HEK293 (cell line): ENCODE measurements around the gene SP4.

ENCODE experiments used
- CTCF ChIA-PET: fragments of 350-600 bp; formaldehyde crosslinking; extraction: SDS; loops from one replicate; lab custom pipeline; 2021; ENCODE audit warnings: antibody characterized with exemption; lab: Yijun Ruan, JAX
- POLR2A ChIA-PET: fragments of 300-600 bp; formaldehyde crosslinking; extraction: SDS; loops from one replicate; lab custom pipeline; 2020; ENCODE audit warnings: antibody characterized with exemption, inconsistent platforms; lab: Yijun Ruan, JAX
- H3K27ac ChIP-seq: fragments of 200-500 bp; sonication (Bioruptor generic); 2 replicates; pipeline ENCODE4 v1.5.1; 2014; ENCODE audit warnings: low read depth, low read length, control low read depth, inconsistent platforms; ENCODE audit errors: extremely low read depth
- H3K36me3 ChIP-seq, 2 experiments: fragments of 200-500 bp in 1 of 2; sonication (Bioruptor generic) in 1 of 2; 1 replicate in 1 of 2; 2 replicates in 1 of 2; pipeline ENCODE4 v1.5.1; 2014 to 2017; ENCODE audit warnings: inconsistent platforms in 2 of 2, low read length in 2 of 2; ENCODE audit not compliant: control insufficient read depth in 2 of 2, insufficient read depth in 1 of 2
- H3K4me1 ChIP-seq: fragments of 200-500 bp; sonication (Bioruptor generic); 2 replicates; pipeline ENCODE4 v1.5.1; 2014; ENCODE audit warnings: mild to moderate bottlenecking, low read length, inconsistent platforms; ENCODE audit not compliant: control insufficient read depth, insufficient read depth
- H3K4me3 ChIP-seq: 2 replicates; pipeline ENCODE4 v1.5.1; 2011; ENCODE audit warnings: low read depth, mild to moderate bottlenecking, control low read depth, low read length, moderate library complexity
- H3K9me3 ChIP-seq: fragments of 200-500 bp; sonication (Bioruptor generic); 2 replicates; pipeline ENCODE4 v1.5.1; 2014; ENCODE audit warnings: low read depth, low read length, inconsistent platforms; ENCODE audit not compliant: control insufficient read depth, insufficient read depth
- BCL11A ChIP-seq: fragments of 450-650 bp; formaldehyde crosslinking; IDR thresholded peaks from 2 replicates; pipeline ENCODE4 v1.5.1; 2016; ENCODE audit warnings: low read depth, missing biosample characterization, missing genetic modification characterization
- OVOL3 ChIP-seq: fragments of 450-650 bp; formaldehyde crosslinking; IDR thresholded peaks from 2 replicates; pipeline ENCODE4 v1.5.1; 2016; ENCODE audit warnings: missing biosample characterization, missing genetic modification characterization
- PRDM1 ChIP-seq: fragments of 450-650 bp; formaldehyde crosslinking; IDR thresholded peaks from 2 replicates; pipeline ENCODE4; 2016; ENCODE audit warnings: missing biosample characterization, missing genetic modification characterization
- TCF7L2 ChIP-seq: IDR thresholded peaks from 2 replicates; pipeline ENCODE4 v1.6.1; 2011; ENCODE audit warnings: low read depth, mild to moderate bottlenecking, inconsistent platforms, low read length, moderate library complexity, borderline replicate concordance
- TRIM28 ChIP-seq: IDR thresholded peaks from 2 replicates; pipeline ENCODE4 v1.6.1; 2011; ENCODE audit warnings: low read length, control low read depth, borderline replicate concordance
- YY2 ChIP-seq: fragments of 450-650 bp; formaldehyde crosslinking; IDR thresholded peaks from 2 replicates; pipeline ENCODE4 v1.5.1; 2016; ENCODE audit warnings: missing biosample characterization, missing genetic modification characterization
- ZFHX2 ChIP-seq: fragments of 450-650 bp; formaldehyde crosslinking; conservative IDR thresholded peaks from 2 replicates; pipeline ENCODE4 v1.5.1; 2016; ENCODE audit warnings: missing biosample characterization, missing genetic modification characterization
- ZNF132 ChIP-seq: fragments of 450-650 bp; formaldehyde crosslinking; IDR thresholded peaks from 2 replicates; pipeline ENCODE4 v1.5.1; 2017; ENCODE audit warnings: missing biosample characterization, missing genetic modification characterization, borderline replicate concordance
- ZNF19 ChIP-seq: fragments of 450-650 bp; formaldehyde crosslinking; IDR thresholded peaks from 2 replicates; pipeline ENCODE4; 2016; ENCODE audit warnings: missing biosample characterization, missing genetic modification characterization, low read depth
- ZNF341 ChIP-seq: fragments of 450-650 bp; formaldehyde crosslinking; IDR thresholded peaks from 2 replicates; pipeline ENCODE4; 2016; ENCODE audit warnings: low read depth, missing biosample characterization, missing genetic modification characterization
- ZNF391 ChIP-seq: fragments of 450-650 bp; formaldehyde crosslinking; IDR thresholded peaks from 2 replicates; pipeline ENCODE4 v1.5.1; 2016; ENCODE audit warnings: low read depth, missing biosample characterization, missing genetic modification characterization, borderline replicate concordance
- ZNF404 ChIP-seq: fragments of 450-650 bp; formaldehyde crosslinking; IDR thresholded peaks from 2 replicates; pipeline ENCODE4 v1.5.1; 2017; ENCODE audit warnings: missing biosample characterization, missing genetic modification characterization
- ZNF501 ChIP-seq: fragments of 450-650 bp; formaldehyde crosslinking; IDR thresholded peaks from 2 replicates; pipeline ENCODE4 v1.5.1; 2016; ENCODE audit warnings: missing biosample characterization, missing genetic modification characterization
- ZNF514 ChIP-seq: fragments of 450-650 bp; formaldehyde crosslinking; IDR thresholded peaks from 2 replicates; pipeline ENCODE4 v1.5.1; 2016; ENCODE audit warnings: missing biosample characterization, missing genetic modification characterization
- ZNF555 ChIP-seq: fragments of 450-650 bp; formaldehyde crosslinking; conservative IDR thresholded peaks from 2 replicates; pipeline ENCODE4 v1.5.1; 2017; ENCODE audit warnings: missing biosample characterization, mild to moderate bottlenecking, missing genetic modification characterization, inconsistent platforms
- ZNF558 ChIP-seq: fragments of 450-650 bp; formaldehyde crosslinking; IDR thresholded peaks from 2 replicates; pipeline ENCODE4 v1.5.1; 2016; ENCODE audit warnings: missing biosample characterization, missing genetic modification characterization
- ZNF561 ChIP-seq: fragments of 450-650 bp; IDR thresholded peaks from 2 replicates; pipeline ENCODE4 v1.5.1; 2018; ENCODE audit warnings: missing biosample characterization, missing genetic modification characterization, borderline replicate concordance
- ZNF610 ChIP-seq: fragments of 450-650 bp; formaldehyde crosslinking; IDR thresholded peaks from 2 replicates; pipeline ENCODE4 v1.5.1; 2016; ENCODE audit warnings: missing biosample characterization, missing genetic modification characterization, borderline replicate concordance
- ZNF621 ChIP-seq: fragments of 450-650 bp; formaldehyde crosslinking; IDR thresholded peaks from 2 replicates; pipeline ENCODE4 v1.5.1; 2017; ENCODE audit warnings: missing biosample characterization, missing genetic modification characterization
- ZNF623 ChIP-seq: fragments of 450-650 bp; formaldehyde crosslinking; IDR thresholded peaks from 2 replicates; pipeline ENCODE4 v1.5.1; 2016; ENCODE audit warnings: missing biosample characterization, missing genetic modification characterization
- ZNF629 ChIP-seq: fragments of 450-650 bp; formaldehyde crosslinking; IDR thresholded peaks from 2 replicates; pipeline ENCODE4 v1.5.1; 2017; ENCODE audit warnings: missing biosample characterization, missing genetic modification characterization
- ZNF707 ChIP-seq: fragments of 450-650 bp; formaldehyde crosslinking; IDR thresholded peaks from 2 replicates; pipeline ENCODE4 v1.5.1; 2016; ENCODE audit warnings: missing biosample characterization, missing genetic modification characterization
- TF ChIP-seq, protein P1 (sequence below): fragments of 450-650 bp; formaldehyde crosslinking; IDR thresholded peaks from 2 replicates; pipeline ENCODE4 v1.5.1; 2016; ENCODE audit warnings: missing biosample characterization, missing genetic modification characterization
- TF ChIP-seq, protein P2 (sequence below): fragments of 450-650 bp; formaldehyde crosslinking; IDR thresholded peaks from 2 replicates; pipeline ENCODE4 v1.5.1; 2017; ENCODE audit warnings: missing biosample characterization, missing genetic modification characterization
- TF ChIP-seq, protein P3 (sequence below): fragments of 450-650 bp; formaldehyde crosslinking; conservative IDR thresholded peaks from 2 replicates; pipeline ENCODE4 v1.5.1; 2016; ENCODE audit warnings: low read depth, missing biosample characterization, missing genetic modification characterization

SP4 gene

DNA sequence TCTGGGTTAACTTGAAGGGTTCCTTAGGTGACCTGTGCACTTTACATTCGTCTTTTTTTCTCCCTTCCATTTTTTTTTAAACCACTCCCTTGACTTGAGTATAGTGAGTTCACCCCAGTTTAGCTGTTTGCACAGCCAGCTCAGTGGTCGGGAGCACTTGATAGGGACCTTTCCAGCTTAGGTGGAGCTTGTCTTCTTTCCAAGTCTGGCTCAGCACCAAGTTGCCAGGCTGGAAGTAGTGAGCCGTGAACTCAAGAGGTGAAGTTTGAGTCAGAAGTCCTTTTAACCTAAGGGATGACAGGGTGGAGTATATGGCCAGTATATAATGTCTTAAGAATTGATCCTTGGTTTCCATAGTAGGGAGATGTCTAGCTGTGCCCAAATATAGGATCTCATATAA is 122.2 kb downstream of the SP4 start:
- TF ChIP-seq, protein P1, sequence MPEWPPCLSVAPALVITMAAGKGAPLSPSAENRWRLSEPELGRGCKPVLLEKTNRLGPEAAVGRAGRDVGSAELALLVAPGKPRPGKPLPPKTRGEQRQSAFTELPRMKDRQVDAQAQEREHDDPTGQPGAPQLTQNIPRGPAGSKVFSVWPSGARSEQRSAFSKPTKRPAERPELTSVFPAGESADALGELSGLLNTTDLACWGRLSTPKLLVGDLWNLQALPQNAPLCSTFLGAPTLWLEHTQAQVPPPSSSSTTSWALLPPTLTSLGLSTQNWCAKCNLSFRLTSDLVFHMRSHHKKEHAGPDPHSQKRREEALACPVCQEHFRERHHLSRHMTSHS (tag by site-specific recombination), result no peak
- TF ChIP-seq ZNF132 (tag by site-specific recombination) (no peak), ZNF501 (tag by site-specific recombination) (no peak), ZNF629 (tag by site-specific recombination) (no peak), OVOL3 (tag by site-specific recombination) (no peak)
- Histone ChIP-seq H3K4me1 (peaks cover 3% of the 10 kb centered on the region; the same call in 1 of the 2 replicates), H3K9me3 (no peaks in the 10 kb centered on the region), H3K27ac (no peak overlapping the region), H3K4me3 (no peak overlapping the region), H3K36me3 (no peaks in the 10 kb centered on the region; a peak in 1 of 3 replicates)
- ChIA-PET CTCF (interaction anchor here (1.9 kb wide), 1 partner anchor 20 kb away, joined by 5 read pairs; no protein-coding TSS in a partner anchor), POLR2A (no interaction called here)

DNA sequence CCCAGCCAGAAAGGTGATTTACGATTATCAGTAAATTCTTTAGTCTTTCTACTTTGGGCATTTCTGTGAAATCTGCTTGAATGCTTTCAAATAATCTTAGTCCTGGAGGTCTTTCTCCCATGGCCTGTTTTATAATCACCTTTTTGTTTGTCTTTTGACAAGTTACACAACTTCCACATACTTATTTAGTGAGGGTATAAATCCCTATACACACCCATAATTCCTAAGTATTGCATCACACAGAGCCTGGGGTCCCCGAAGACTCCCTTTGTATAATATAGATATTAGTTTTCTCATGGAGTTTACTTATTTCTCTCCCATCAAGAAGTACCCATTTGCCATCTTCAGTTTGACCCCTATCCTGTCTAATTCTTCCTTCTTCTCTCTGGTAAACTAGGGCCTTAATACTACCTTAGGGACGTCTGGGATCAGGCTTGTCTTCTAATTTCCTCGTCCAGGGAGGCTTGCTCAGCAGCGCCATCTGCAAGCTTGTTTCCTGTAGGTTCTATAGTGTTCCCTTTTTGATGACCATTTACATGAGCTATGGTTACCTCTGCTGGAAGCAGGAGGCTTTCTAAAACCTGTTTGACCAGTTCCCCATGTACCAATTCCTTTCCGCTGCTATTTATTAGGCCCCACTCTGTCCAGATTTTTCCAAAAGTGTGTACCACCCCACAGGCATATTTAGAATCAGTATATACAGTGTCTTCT is 123.1 kb downstream of the SP4 start:
- Histone ChIP-seq H3K27ac (no peak overlapping the region), H3K4me3 (no peak overlapping the region), H3K9me3 (no peaks in the 10 kb centered on the region), H3K36me3 (no peaks in the 10 kb centered on the region; a peak in 1 of 3 replicates), H3K4me1 (peaks cover 3% of the 10 kb centered on the region; the same call in 1 of the 2 replicates)
- ChIA-PET POLR2A (interaction anchor here (1.3 kb wide), 1 partner anchor 754 kb away, joined by 3 read pairs; no protein-coding TSS in a partner anchor), CTCF (interaction anchor here (0.6 to 1.9 kb wide), 7 partner anchors 17 to 1386 kb away, joined by 3 to 5 read pairs (median 3); no protein-coding TSS in a partner anchor)
- TF ChIP-seq ZNF341 (tag by site-specific recombination), result no peak
- no peak for TF ChIP-seq ZNF558
- no peak for TF ChIP-seq ZNF404
- no peak for TF ChIP-seq ZNF19
- TF ChIP-seq ZNF555 (tag by site-specific recombination), result no peak
- no peak for TF ChIP-seq ZFHX2 (tag by site-specific recombination)
- TF ChIP-seq ZNF610 (tag by site-specific recombination), result no peak
- no peak for TF ChIP-seq ZNF621
- TF ChIP-seq ZNF514 (tag by site-specific recombination), result no peak
- TF ChIP-seq PRDM1 (tag by site-specific recombination), result no peak
- TF ChIP-seq BCL11A (tag by site-specific recombination), result no peak
- TF ChIP-seq ZNF391 (tag by site-specific recombination), result no peak
- no peak for TF ChIP-seq ZNF561 (tag by site-specific recombination)
- no peak for TF ChIP-seq TCF7L2
- TF ChIP-seq, protein P2, sequence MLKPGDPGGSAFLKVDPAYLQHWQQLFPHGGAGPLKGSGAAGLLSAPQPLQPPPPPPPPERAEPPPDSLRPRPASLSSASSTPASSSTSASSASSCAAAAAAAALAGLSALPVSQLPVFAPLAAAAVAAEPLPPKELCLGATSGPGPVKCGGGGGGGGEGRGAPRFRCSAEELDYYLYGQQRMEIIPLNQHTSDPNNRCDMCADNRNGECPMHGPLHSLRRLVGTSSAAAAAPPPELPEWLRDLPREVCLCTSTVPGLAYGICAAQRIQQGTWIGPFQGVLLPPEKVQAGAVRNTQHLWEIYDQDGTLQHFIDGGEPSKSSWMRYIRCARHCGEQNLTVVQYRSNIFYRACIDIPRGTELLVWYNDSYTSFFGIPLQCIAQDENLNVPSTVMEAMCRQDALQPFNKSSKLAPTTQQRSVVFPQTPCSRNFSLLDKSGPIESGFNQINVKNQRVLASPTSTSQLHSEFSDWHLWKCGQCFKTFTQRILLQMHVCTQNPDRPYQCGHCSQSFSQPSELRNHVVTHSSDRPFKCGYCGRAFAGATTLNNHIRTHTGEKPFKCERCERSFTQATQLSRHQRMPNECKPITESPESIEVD, result no peak
- no peak for TF ChIP-seq YY2 (tag by site-specific recombination)
- TF ChIP-seq TRIM28, result no peak
- TF ChIP-seq ZNF707 (tag by site-specific recombination), result no peak
- TF ChIP-seq ZNF623, result no peak
- TF ChIP-seq, protein P3, sequence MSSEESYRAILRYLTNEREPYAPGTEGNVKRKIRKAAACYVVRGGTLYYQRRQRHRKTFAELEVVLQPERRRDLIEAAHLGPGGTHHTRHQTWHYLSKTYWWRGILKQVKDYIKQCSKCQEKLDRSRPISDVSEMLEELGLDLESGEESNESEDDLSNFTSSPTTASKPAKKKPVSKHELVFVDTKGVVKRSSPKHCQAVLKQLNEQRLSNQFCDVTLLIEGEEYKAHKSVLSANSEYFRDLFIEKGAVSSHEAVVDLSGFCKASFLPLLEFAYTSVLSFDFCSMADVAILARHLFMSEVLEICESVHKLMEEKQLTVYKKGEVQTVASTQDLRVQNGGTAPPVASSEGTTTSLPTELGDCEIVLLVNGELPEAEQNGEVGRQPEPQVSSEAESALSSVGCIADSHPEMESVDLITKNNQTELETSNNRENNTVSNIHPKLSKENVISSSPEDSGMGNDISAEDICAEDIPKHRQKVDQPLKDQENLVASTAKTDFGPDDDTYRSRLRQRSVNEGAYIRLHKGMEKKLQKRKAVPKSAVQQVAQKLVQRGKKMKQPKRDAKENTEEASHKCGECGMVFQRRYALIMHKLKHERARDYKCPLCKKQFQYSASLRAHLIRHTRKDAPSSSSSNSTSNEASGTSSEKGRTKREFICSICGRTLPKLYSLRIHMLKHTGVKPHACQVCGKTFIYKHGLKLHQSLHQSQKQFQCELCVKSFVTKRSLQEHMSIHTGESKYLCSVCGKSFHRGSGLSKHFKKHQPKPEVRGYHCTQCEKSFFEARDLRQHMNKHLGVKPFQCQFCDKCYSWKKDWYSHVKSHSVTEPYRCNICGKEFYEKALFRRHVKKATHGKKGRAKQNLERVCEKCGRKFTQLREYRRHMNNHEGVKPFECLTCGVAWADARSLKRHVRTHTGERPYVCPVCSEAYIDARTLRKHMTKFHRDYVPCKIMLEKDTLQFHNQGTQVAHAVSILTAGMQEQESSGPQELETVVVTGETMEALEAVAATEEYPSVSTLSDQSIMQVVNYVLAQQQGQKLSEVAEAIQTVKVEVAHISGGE (tag by site-specific recombination), result no peak
